Suprapubic skin (tissue), 4 donors: Measurements from ENCODE around the gene PLEKHG5. TPM values are rescaled to one million over a fixed set of nuclear protein-coding genes. Genes with fewer than 3 reads are reported as not detected.

ENCODE experiments used
- DNase-seq, 2 donors: peaks; one replicate each; pipeline ENCODE4 v3.0.0-alpha.2; 2019; ENCODE audit warnings: low spot score in 2 of 2
- H3K27ac ChIP-seq: fragments of 200-600 bp; sonication (generic); one replicate; pipeline ENCODE4 v1.5.1; 2019
- H3K27me3 ChIP-seq: fragments of 200-600 bp; sonication (generic); one replicate; pipeline ENCODE4 v1.5.1; 2019
- H3K36me3 ChIP-seq: fragments of 200-600 bp; sonication (generic); one replicate; pipeline ENCODE4 v1.5.1; 2019
- H3K4me1 ChIP-seq: fragments of 200-600 bp; sonication (generic); one replicate; pipeline ENCODE4 v1.5.1; 2019
- H3K4me3 ChIP-seq: fragments of 200-600 bp; sonication (generic); one replicate; pipeline ENCODE4 v1.5.1; 2019; ENCODE audit warnings: mild to moderate bottlenecking
- H3K9me3 ChIP-seq: fragments of 200-600 bp; sonication (generic); one replicate; pipeline ENCODE4 v1.5.1; 2019
- EP300 ChIP-seq: sonication (generic); formaldehyde crosslinking; IDR thresholded peaks from one replicate; pipeline ENCODE4 v1.6.1; 2017; ENCODE audit warnings: antibody characterized with exemption
- POLR2A ChIP-seq, 2 donors: fragments of 450-650 bp; IDR thresholded peaks; one replicate each; pipeline ENCODE4 v1.6.1; 2017; ENCODE audit warnings: antibody characterized with exemption in 2 of 2, mild to moderate bottlenecking in 2 of 2, moderate library complexity in 2 of 2
- POLR2AphosphoS5 ChIP-seq, 3 donors: sonication (generic); formaldehyde crosslinking; IDR thresholded peaks; one replicate each; pipeline ENCODE4 v1.6.1; 2017; ENCODE audit warnings: antibody characterized with exemption in 3 of 3
- WGBS: methylation state at CpG from one replicate; pipeline ENCODE4 v1.1.5; 2018; 5-methylcytosine and 5-hydroxymethylcytosine counted together
- total RNA-seq, 4 donors: library from RNA; depleted of rRNA; stranded (reverse); fragments of >200 nt; gene quantifications; one replicate each; pipeline ENCODE4 v1.1.0, GENCODE V29; 2016
- TF ChIP-seq, protein P1 (sequence below), 2 donors: fragments of 200-600 bp in 1 of 2; fragments of 450-650 bp in 1 of 2; sonication (generic) in 1 of 2; IDR thresholded peaks; one replicate each; pipeline ENCODE4 v1.5.1; 2016 to 2019; ENCODE audit warnings: antibody characterized with exemption in 2 of 2, mild to moderate bottlenecking in 1 of 2, moderate library complexity in 1 of 2

PLEKHG5 gene
- total RNA-seq, 4 donors from 2014 or later = 76.3 to 347 (median 107) TPM

DNA sequence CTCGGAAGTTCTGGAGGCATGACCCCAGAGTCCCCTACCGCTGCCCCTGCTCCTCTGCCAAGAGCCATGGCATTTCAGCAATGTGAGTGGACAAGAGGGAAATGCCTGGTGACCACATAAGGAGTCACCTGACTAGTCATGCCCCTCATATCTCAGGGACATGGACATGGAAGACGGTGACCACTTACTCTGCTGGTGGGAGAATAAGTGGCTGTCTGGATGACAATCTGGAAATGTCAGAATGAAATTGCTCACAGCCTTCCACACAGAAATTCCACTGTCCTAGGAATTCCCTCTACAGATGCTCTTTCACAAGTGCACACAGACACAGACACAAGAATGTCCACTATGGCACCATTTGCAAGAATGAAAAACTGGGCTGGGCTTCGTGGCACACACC is 24.3 kb upstream of the PLEKHG5 start:
- no peak for DNase-seq
- TF ChIP-seq, protein P1, sequence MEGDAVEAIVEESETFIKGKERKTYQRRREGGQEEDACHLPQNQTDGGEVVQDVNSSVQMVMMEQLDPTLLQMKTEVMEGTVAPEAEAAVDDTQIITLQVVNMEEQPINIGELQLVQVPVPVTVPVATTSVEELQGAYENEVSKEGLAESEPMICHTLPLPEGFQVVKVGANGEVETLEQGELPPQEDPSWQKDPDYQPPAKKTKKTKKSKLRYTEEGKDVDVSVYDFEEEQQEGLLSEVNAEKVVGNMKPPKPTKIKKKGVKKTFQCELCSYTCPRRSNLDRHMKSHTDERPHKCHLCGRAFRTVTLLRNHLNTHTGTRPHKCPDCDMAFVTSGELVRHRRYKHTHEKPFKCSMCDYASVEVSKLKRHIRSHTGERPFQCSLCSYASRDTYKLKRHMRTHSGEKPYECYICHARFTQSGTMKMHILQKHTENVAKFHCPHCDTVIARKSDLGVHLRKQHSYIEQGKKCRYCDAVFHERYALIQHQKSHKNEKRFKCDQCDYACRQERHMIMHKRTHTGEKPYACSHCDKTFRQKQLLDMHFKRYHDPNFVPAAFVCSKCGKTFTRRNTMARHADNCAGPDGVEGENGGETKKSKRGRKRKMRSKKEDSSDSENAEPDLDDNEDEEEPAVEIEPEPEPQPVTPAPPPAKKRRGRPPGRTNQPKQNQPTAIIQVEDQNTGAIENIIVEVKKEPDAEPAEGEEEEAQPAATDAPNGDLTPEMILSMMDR (IDR thresholded peaks at IDR 0.05) = no peak
- TF ChIP-seq POLR2A (IDR thresholded peaks at IDR 0.05) = no peak
- no peak for TF ChIP-seq EP300
- TF ChIP-seq POLR2AphosphoS5 (IDR thresholded peaks at IDR 0.05) = no peak
- Histone ChIP-seq H3K36me3 (no peaks in the 10 kb centered on the region), H3K27ac (no peak overlapping the region), H3K4me1 (peaks cover 19% of the 10 kb centered on the region), H3K4me3 (no peak overlapping the region), H3K9me3 (no peaks in the 10 kb centered on the region), H3K27me3 (no peaks in the 10 kb centered on the region)
- 91% methylated on average over 4 of the region's 4 CpGs for WGBS

DNA sequence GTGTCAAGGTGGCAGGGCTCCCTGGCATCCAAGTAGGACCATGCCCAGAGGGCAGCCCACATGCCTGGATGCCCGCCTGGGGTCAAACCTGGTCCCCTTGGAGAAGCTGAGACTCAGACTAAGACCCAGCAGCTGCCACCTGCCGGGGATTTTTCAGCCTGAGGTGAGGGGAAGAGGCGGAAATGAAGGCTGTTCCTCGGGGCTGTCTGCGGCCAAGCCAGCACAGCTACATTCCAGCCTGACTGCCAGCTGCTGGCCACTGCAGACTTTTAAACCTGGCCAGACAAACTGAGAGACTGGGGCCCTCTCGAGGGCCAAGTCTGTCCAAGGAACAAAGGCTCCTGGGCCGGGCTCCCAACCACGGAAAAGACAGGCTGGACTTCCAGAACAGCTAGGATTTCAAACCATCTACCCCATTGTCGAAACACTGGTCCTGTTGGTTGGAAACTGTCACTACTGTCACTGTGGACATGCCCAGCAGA is 21.9 kb upstream of the PLEKHG5 start:
- H3K27me3 ChIP-seq = no peaks in the 10 kb centered on the region
- no peak overlapping the region for H3K27ac ChIP-seq
- no peaks in the 10 kb centered on the region for H3K9me3 ChIP-seq
- H3K4me1 ChIP-seq = no peaks in the 10 kb centered on the region
- TF ChIP-seq POLR2AphosphoS5 (IDR thresholded peaks at IDR 0.05) (no peak), POLR2A (IDR thresholded peaks at IDR 0.05) (no peak), EP300 (no peak)
- TF ChIP-seq, protein P1 (IDR thresholded peaks at IDR 0.05) = no peak
- H3K4me3 ChIP-seq = no peak overlapping the region
- 68% methylated on average over 3 of the region's 9 CpGs for WGBS
- H3K36me3 ChIP-seq = no peaks in the 10 kb centered on the region
- DNase-seq = no peak

DNA sequence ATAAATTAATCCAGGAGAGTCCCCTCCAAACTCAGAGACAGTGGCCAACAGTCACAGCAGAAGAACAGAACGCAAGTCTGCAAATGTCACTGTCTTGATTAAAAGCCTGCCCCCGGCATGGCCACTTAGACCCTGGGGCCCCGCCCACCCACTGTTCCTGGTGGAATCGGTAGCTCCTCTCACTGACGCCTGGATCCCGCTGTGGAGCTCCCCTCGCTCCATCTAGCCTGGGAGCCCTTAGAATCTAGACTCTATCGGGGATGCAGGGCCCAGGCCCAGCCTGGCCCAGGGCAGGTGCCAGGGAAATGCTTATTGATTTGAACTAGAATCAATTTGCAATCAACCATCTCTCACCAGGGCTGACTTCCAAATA is 21.4 kb upstream of the PLEKHG5 start:
- H3K9me3 ChIP-seq = no peaks in the 10 kb centered on the region
- no peaks in the 10 kb centered on the region for H3K36me3 ChIP-seq
- WGBS = 65% methylated on average over 5 of the region's 8 CpGs
- DNase-seq = no peak
- H3K27me3 ChIP-seq = no peaks in the 10 kb centered on the region
- TF ChIP-seq POLR2AphosphoS5 (IDR thresholded peaks at IDR 0.05) (no peak), EP300 (no peak), POLR2A (IDR thresholded peaks at IDR 0.05) (no peak)
- TF ChIP-seq, protein P1 (IDR thresholded peaks at IDR 0.05) = no peak
- no peak overlapping the region for H3K27ac ChIP-seq
- H3K4me1 ChIP-seq = no peaks in the 10 kb centered on the region
- H3K4me3 ChIP-seq = no peak overlapping the region

DNA sequence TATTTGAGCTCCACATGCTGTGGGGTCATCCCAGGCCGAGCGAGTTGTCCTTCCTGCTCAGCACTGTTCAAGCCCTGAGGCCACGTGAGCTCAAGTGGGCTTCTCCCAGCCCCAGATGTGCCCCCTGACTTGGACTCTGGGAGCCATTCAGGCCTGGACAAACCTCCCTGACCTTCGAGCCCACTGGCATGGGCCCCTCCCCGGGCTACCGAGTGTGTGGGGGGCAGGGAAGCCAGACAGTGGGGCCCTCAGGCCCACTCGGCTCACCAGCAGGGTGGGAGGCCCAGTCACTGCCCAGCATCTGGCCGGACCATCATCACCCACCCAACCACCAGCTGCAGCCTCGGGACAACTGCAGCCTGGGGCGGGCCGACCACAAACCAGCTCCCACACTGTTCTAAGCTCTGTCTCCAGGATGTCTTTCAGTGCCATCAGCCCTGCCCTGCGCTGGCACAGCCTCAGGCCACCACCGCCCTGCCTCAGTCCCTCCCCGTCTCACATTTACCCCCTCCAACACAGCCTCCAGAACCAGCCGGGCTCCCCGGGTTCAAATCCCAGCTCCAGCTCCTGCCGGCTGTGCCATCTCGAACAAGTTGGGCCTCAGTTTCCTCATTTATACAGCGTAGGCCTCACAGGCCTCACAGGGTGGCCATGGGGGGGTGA is 20.9 kb upstream of the PLEKHG5 start:
- 72% methylated on average over 17 of the region's 19 CpGs for WGBS
- no peaks in the 10 kb centered on the region for H3K9me3 ChIP-seq
- DNase-seq = no peak
- H3K36me3 ChIP-seq = no peaks in the 10 kb centered on the region
- TF ChIP-seq POLR2AphosphoS5 (IDR thresholded peaks at IDR 0.05) = no peak
- TF ChIP-seq, protein P1 (IDR thresholded peaks at IDR 0.05) = no peak
- no peak for TF ChIP-seq EP300
- no peak for TF ChIP-seq POLR2A (IDR thresholded peaks at IDR 0.05)
- no peak overlapping the region for H3K27ac ChIP-seq
- no peaks in the 10 kb centered on the region for H3K4me1 ChIP-seq
- H3K4me3 ChIP-seq = no peak overlapping the region
- H3K27me3 ChIP-seq = no peaks in the 10 kb centered on the region

DNA sequence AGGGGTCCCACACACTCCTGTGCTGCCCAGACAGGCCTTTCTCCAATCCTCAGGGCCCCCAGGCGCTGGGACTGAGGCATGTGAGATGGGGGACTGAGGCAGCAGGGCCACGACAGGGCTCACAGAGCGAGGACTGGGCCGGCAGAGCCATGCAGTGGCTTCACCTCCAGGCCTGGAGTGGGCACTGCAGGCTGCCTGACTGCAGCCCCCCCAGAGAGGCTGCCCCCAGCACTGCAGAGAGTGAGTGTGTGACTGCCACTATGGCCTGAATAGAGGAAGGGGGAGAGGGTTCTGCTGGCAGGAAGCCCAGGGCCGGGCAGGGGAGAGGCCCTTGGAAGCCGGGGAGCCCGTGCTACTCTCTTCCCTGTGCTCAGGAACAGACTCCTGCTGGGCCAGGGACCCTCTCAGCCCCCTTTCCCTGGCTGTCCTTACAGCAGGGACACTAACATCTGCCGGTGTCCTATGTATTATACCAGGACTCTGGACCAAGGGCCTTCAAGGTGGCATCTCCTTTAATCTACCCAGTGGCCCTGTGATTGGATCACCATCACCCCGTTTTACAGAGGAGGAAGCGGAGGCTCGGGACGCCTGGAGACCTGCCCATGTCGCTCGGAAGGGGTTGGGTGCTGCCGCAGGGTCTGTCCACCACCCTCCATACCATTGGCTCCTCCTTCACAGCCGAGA is 20.2 kb upstream of the PLEKHG5 start:
- no peaks in the 10 kb centered on the region for H3K9me3 ChIP-seq
- H3K4me3 ChIP-seq = no peak overlapping the region
- WGBS = 84% methylated on average over 12 of the region's 16 CpGs
- H3K36me3 ChIP-seq = no peaks in the 10 kb centered on the region
- no peaks in the 10 kb centered on the region for H3K27me3 ChIP-seq
- H3K4me1 ChIP-seq = no peaks in the 10 kb centered on the region
- H3K27ac ChIP-seq = no peak overlapping the region
- no peak for TF ChIP-seq POLR2A (IDR thresholded peaks at IDR 0.05)
- TF ChIP-seq, protein P1 (IDR thresholded peaks at IDR 0.05) = no peak
- no peak for DNase-seq
